Mesothelial cell of epicardium (in vitro differentiated cells): Measurements from ENCODE around the gene TCP11. TPM values are rescaled to one million over a fixed set of nuclear protein-coding genes. Genes with fewer than 3 reads are reported as not detected.

Source experiments
- DNase-seq, 2 experiments: peaks; one replicate each; pipeline ENCODE4 v3.0.0; 2021; ENCODE audit warnings: low spot score in 2 of 2; ENCODE audit not compliant: unreplicated experiment in 2 of 2
- H3K27ac Mint-ChIP-seq: 2 replicates; pipeline ENCODE4 v1.8.0; 2021; ENCODE audit warnings: mixed read lengths
- H3K27me3 Mint-ChIP-seq: 2 replicates; pipeline ENCODE4 v1.8.0; 2021; ENCODE audit warnings: low read depth, mixed read lengths
- H3K36me3 Mint-ChIP-seq: 2 replicates; pipeline ENCODE4 v1.8.0; 2021; ENCODE audit warnings: mixed read lengths
- H3K4me1 Mint-ChIP-seq: 2 replicates; pipeline ENCODE4 v1.8.0; 2021; ENCODE audit warnings: mixed read lengths
- H3K4me3 Mint-ChIP-seq: 2 replicates; pipeline ENCODE4 v1.8.0; 2021; ENCODE audit warnings: mild to moderate bottlenecking, moderate library complexity, mixed read lengths
- H3K9me3 Mint-ChIP-seq: 2 replicates; pipeline ENCODE4 v1.8.0; 2021; ENCODE audit warnings: mixed read lengths
- total RNA-seq: library from RNA; stranded (reverse); gene quantifications from 3 replicates; pipeline ENCODE4 v1.2.1, GENCODE V29; 2021
- TF ChIP-seq, protein P1 (sequence below): fragments of 200-600 bp; sonication (generic); IDR thresholded peaks from one replicate; pipeline ENCODE4 v1.5.0; 2021; ENCODE audit warnings: antibody characterized with exemption; ENCODE audit not compliant: unreplicated experiment

TCP11 gene
- total RNA-seq, 1 donor from 2014 or later = 0.20 TPM

- H3K4me1 Mint-ChIP-seq = peaks cover 27% of the 10 kb centered on the region
- H3K4me3 Mint-ChIP-seq = no peak overlapping the region
- H3K27ac Mint-ChIP-seq = peak overlapping the region; percentile 3
- no peaks in the 10 kb centered on the region for H3K27me3 Mint-ChIP-seq
- no peaks in the 10 kb centered on the region for H3K36me3 Mint-ChIP-seq
- H3K9me3 Mint-ChIP-seq = peaks cover 4% of the 10 kb centered on the region
- DNase-seq = no peak
- TF ChIP-seq, protein P1, sequence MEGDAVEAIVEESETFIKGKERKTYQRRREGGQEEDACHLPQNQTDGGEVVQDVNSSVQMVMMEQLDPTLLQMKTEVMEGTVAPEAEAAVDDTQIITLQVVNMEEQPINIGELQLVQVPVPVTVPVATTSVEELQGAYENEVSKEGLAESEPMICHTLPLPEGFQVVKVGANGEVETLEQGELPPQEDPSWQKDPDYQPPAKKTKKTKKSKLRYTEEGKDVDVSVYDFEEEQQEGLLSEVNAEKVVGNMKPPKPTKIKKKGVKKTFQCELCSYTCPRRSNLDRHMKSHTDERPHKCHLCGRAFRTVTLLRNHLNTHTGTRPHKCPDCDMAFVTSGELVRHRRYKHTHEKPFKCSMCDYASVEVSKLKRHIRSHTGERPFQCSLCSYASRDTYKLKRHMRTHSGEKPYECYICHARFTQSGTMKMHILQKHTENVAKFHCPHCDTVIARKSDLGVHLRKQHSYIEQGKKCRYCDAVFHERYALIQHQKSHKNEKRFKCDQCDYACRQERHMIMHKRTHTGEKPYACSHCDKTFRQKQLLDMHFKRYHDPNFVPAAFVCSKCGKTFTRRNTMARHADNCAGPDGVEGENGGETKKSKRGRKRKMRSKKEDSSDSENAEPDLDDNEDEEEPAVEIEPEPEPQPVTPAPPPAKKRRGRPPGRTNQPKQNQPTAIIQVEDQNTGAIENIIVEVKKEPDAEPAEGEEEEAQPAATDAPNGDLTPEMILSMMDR = no peak
These were observed 10.3 kb upstream of the TCP11 start for GRCh38 chr6:35151466-35151865.

DNA sequence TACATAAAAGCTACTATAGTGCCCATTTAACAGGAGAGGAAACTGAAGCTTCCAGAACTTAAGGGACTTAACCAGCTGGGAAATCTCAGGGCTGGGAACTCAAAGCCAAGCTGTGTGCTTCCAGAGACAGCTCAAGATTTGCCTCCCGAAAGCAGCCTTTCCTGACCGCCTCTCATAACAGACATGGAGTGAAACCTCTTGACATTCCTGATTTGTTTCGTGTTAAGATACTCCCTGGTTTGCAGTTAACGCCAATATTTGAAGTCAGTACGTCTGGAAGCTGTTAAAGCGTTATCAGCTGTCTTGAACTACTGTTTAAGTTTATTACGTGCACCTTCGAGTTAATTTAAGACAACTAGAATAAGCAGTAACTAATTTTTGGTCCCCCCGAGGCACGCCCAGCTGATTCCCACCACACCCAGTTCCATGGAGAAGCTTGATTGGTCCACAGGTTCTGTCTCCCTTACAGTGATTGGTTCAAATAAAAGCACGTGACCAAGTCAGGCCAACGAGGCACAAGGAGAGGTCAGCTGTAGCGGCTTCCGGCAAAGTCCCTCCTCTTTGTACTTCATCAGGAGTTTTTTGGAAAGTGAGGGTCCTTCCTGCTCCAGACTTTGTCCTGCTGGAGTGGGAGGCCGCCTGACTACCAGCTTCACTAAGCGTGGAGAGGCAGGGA, 8.9 kb upstream of the TCP11 start:
- Mint-ChIP-seq H3K27ac (no peak overlapping the region), H3K36me3 (no peaks in the 10 kb centered on the region), H3K27me3 (no peaks in the 10 kb centered on the region), H3K4me1 (peaks cover 40% of the 10 kb centered on the region), H3K9me3 (peaks cover 4% of the 10 kb centered on the region), H3K4me3 (no peak overlapping the region)
- TF ChIP-seq, protein P1 = no peak
- DNase-seq = no peak

DNA sequence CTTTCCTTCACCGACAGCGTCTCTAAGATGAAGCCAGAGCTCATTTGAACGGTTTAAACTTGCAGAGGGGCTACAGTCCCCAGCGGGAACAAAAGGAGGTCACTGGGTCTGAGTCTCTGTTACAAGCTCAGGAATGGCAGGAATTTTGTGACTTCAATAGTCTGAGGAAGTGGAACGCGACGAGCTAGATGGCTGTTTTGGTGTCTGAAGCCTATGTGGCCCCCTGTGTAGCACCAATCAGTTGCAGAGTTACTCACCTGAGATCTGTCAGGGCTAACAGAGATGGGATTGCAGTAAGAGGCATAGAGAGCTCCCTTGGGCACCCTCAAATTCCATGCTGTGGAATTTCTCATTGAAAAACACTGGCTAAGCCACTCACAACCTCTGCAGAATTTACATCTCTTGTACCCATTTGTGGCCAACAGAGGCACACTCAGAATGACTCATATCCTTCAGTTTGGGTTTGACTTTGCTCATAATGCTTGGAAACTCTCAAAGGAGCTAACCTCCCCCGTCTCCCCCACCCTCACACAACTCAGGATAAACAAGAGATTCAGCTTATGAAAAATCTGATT, 7.1 kb upstream of the TCP11 start:
- TF ChIP-seq, protein P1 = no peak
- no peak for DNase-seq
- no peaks in the 10 kb centered on the region for H3K27me3 Mint-ChIP-seq
- H3K27ac Mint-ChIP-seq = peak overlapping the region; percentile 73
- H3K4me1 Mint-ChIP-seq = peaks cover 41% of the 10 kb centered on the region
- no peaks in the 10 kb centered on the region for H3K9me3 Mint-ChIP-seq
- H3K36me3 Mint-ChIP-seq = no peaks in the 10 kb centered on the region
- H3K4me3 Mint-ChIP-seq = peak overlapping the region; percentile 20

DNA sequence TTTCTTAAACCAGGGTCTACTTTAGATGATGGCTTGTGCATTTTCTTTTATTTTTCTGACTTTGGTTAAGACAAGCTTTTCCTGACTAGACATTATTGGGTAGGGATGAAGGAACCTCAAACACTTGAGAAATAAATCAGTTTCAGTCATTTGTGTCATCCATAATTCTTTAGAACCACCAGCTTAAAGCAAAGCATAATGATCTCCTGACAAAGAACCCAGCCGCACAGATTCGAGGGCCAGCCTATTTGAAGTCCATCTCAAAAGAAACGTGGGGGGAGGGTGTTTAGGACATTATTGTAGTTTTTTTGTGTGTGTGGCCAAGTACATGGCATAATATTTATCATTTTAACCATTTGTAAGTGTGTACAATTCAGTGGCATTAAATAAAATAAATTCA, 6.3 kb upstream of the TCP11 start:
- H3K4me1 Mint-ChIP-seq = peaks cover 48% of the 10 kb centered on the region

DNA sequence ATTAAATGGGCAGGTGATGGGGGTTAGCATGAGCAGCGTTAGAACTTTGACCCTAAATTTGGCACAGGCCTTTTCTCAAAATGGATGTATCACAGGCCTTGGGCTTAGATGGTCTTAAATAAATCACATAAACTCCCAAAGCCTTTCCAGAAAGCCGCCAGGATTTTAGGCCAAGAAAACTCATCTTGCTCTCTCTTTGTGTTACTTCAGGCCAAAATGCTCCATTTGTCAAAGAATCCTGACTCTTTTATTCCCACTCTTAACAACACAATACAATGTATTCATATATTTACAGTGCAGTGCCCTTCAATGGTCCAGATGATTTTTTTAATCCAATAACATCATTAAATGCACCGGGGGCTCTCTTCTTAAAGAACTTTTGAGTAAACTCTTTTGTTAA, 5.9 kb upstream of the TCP11 start:
- H3K27me3 Mint-ChIP-seq = no peaks in the 10 kb centered on the region
- no peak for DNase-seq
- no peaks in the 10 kb centered on the region for H3K9me3 Mint-ChIP-seq
- peak overlapping the region; percentile 73 for H3K27ac Mint-ChIP-seq
- TF ChIP-seq, protein P1 = no peak
- H3K4me3 Mint-ChIP-seq = no peak overlapping the region
- H3K36me3 Mint-ChIP-seq = no peaks in the 10 kb centered on the region
- peaks cover 50% of the 10 kb centered on the region for H3K4me1 Mint-ChIP-seq

More for the DNA sequence above, 6.3 kb upstream of the TCP11 start:
- H3K27ac Mint-ChIP-seq = peak overlapping the region; percentile 73
- TF ChIP-seq, protein P1 = no peak
- H3K4me3 Mint-ChIP-seq = no peak overlapping the region
- no peaks in the 10 kb centered on the region for H3K9me3 Mint-ChIP-seq
- H3K27me3 Mint-ChIP-seq = no peaks in the 10 kb centered on the region
- no peaks in the 10 kb centered on the region for H3K36me3 Mint-ChIP-seq
- DNase-seq = no peak
